OCI-LY1 (cell line): ENCODE data around the gene EIPR1.

ENCODE experiments used
- CTCF ChIP-seq: fragments of 200-600 bp; sonication (generic), shearing (Covaris generic); IDR thresholded peaks from 2 replicates; pipeline ENCODE4 v1.5.1; 2017; ENCODE audit warnings: mild to moderate bottlenecking, antibody characterized with exemption, low read length, moderate library complexity, mixed read lengths
- EZH2 ChIP-seq: fragments of 200-600 bp; sonication (generic), shearing (Covaris generic); IDR thresholded peaks from 2 replicates; pipeline ENCODE4 v1.8.0; 2017; ENCODE audit warnings: borderline replicate concordance, mixed run types, mild to moderate bottlenecking, antibody characterized with exemption, low read length, moderate library complexity, mixed read lengths

GRCh38 chr2:3174626-3175567 is 202.7 kb downstream of the EIPR1 start:
- TF ChIP-seq EZH2, result no peak
- no peak for TF ChIP-seq CTCF
